GM21825 (cell line): ENCODE measurements around the gene SH2B3.
"Not testable (repeated sequence)": the region's sequence is repeated elsewhere in the genome, so short reads cannot be mapped to it uniquely, and the experiment has no call there.

Source experiments
- ATAC-seq: cut with Tn5 transposase; IDR thresholded peaks from one replicate; pipeline ENCODE4 v1.9.1; 2021; ENCODE audit warnings: mild to moderate bottlenecking, moderate library complexity; ENCODE audit not compliant: unreplicated experiment

Gene SH2B3

GRCh38 chr12:111455448-111456320 lies 50.0 kb downstream of the SH2B3 start:
- ATAC-seq, result no peak

DNA sequence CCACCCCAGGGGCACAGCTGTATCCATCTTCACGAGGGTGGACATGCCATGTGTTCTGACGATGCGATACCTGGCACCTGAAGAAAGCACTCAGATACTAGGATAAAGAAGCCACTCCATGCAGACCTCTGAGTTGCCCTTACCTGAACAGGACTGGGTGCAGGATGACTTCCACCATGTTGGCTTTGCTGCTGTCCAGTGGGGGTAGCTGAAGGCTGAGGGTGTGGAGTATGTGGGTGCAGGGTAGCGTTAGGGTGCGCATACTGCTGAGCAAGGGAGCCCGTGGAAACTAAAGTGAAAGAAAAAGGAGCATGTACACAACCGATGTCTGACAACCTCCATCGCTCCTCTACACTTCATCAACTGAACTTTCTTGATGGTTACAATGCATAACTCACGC lies 51.3 kb downstream of the SH2B3 start:
- ATAC-seq, result no peak

DNA sequence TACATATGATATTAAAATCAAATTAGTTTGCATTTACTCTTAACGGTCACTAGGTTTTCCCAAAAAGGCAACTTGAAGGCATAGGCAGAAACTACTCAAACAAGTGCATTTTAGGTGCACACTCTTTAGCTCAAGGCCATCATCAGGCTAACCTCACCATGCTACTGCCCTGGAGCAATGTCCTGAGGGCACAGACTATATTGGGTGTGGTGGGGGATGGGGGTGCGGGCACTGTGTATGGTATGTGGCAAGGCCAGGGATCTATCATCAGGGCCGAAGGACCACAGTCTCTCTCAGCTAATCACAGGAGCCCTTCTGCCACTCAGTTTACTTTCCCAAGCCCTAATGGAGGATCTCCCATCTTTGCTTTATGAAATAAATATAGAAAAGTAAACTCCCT lies 51.9 kb downstream of the SH2B3 start:
- no peak for ATAC-seq

GRCh38 chr12:111458546-111459172 lies 52.9 kb downstream of the SH2B3 start:
- no peak for ATAC-seq

DNA sequence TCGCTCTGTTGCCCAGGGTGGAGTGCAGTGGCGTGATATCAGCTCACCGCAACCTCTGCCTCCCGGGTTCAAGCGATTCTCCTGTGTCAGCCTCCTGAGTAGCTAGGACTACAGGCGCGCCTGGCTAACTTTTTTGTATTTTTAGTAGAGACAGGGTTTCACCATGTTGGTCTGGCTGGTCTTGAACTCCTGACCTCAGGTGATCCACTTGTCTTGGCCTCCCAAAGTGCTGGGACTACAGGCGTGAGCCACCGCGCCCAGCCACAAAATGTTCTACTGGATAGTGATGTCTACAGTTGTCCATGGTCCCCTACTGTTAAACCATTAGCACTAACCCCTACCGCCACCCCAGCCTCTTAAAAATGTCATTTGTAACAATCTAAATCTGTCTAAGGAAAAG lies 54.4 kb downstream of the SH2B3 start:
- not testable (repeated sequence) for ATAC-seq

DNA sequence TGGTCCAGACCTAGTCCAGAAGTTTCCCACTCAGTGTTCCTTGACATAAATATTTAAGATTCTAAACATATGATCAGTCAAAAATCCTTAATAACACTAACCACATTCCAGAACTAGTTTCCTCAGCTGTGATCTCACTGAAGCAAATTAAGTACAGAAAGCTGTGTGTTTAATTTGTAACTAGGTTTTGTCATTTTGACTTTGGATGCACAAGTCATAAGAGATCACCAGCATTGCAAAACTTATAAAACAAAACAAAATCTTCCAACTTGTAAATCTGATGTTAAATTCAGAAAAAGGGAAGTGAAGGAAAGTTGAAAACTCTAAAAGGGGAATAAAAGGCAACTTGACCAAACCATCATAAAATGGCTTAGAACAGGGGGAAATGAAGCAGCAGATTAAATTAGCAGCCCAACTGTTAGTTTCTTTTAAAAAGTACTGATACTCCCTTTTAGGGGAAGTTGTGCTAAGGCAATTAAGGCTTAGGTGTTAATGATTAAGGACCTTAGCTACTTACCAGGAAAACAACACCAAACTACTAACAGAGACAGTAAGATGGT lies 56.6 kb downstream of the SH2B3 start:
- ATAC-seq, result no peak

DNA sequence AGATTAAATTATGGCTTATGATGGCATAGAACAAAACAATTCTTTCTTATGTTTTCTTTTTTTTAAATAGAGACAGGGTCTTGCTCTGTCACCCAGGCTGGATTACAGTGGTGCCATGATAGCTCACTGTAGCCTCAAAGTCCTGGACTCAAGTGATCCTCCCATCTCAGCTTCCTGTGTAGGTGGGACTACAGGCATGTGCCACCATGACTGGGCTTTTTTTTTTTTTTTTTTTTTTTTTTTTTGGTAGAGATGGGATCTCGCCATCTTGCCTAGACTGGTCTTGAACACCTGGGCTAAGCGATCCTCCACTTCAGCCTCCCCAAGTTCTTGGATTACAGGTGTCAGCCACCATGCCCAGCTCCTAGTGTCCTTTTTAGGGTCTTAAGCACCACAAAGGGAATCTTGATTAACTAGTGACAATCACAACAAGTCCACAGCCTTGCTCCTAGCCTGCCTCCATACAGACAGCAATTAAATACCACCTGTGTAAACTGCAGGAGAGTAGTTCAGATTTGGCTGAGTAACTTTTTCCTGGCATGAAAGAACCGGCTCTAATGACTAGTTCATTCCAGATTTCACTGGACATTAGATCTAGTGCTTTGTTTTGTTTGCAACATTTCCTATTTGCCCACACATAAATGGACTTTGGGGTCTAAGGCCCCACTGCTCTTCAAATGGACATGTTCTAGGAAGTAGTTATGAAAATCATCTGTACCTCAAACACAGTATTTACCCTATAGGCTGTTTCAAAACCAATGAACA lies 61.6 kb downstream of the SH2B3 start:
- no peak for ATAC-seq

DNA sequence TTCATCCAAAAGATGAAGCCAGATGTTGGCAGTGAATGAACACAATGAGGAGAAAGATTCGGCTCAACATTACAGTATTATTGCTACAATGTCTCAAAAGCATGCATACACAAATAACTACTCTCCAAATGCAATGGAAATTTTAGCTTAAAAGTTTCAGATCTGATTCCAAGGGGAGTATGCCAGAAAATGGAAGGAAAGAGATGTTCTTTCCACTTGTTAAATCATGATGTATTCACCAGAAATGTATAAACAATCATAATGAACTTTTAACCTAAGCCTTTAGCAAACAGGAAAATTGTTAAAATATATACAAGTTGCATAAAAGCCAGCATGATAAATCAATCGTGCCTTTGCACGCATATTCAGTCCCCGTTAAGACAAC lies 62.1 kb downstream of the SH2B3 start:
- ATAC-seq, result no peak

- no peak for ATAC-seq
Observed at GRCh38 chr12:111469401-111469800, 63.7 kb downstream of the SH2B3 start.

DNA sequence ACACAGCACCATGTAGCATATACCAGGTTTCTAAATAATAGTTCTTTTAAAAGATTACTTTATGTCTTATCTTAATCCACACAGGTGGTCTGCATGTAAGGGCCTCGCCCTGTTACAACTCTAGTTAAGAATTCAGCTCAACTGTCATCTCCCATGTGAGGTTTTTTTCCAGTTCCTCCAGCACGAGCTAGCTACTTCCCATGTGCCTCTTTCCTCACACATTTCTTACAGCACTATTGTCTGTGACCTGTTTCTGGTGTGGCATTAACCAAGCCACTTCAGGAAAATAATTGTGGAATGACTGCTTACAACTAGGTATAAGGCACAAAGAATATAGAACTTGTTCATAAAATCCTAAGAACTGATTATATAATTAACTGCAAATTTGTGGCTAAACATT lies 65.5 kb downstream of the SH2B3 start:
- no peak for ATAC-seq

GRCh38 chr12:111482462-111482861 lies 76.7 kb downstream of the SH2B3 start:
- ATAC-seq, result no peak

- ATAC-seq, result no peak
Observed at GRCh38 chr12:111488271-111488670, 82.5 kb downstream of the SH2B3 start.

- ATAC-seq, result no peak
Observed at GRCh38 chr12:111488798-111489197, 83.1 kb downstream of the SH2B3 start.

- not testable (repeated sequence) for ATAC-seq
Observed at GRCh38 chr12:111492979-111493378, 87.3 kb downstream of the SH2B3 start.

DNA sequence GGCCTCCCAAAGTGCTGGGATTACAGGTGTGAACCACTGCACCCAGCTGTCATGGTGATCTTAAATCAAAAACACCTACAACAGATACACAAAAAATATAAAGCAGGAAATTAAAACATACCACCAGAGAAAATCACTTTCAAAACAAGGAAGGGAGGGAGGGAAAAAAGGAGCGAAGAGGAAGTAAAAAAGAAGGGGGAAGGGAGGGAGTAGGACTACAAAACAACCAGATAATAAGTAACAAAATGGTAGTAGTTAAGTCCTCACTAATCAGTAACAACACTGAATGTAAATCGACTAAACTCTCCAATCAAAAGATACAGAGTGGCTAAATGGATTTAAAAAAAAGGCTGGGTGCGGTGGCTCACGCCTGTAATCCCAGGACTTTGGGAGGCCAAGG lies 89.0 kb downstream of the SH2B3 start:
- no peak for ATAC-seq
